ENCODE measurements around the gene KAT6B. TPM values are rescaled to one million over a fixed set of nuclear protein-coding genes. Genes with fewer than 3 reads are reported as not detected.

Gene KAT6B
- total RNA-seq, 2 donors from 2014 or later: 25.3 to 39.1 TPM

- TF ChIP-seq, protein P1, sequence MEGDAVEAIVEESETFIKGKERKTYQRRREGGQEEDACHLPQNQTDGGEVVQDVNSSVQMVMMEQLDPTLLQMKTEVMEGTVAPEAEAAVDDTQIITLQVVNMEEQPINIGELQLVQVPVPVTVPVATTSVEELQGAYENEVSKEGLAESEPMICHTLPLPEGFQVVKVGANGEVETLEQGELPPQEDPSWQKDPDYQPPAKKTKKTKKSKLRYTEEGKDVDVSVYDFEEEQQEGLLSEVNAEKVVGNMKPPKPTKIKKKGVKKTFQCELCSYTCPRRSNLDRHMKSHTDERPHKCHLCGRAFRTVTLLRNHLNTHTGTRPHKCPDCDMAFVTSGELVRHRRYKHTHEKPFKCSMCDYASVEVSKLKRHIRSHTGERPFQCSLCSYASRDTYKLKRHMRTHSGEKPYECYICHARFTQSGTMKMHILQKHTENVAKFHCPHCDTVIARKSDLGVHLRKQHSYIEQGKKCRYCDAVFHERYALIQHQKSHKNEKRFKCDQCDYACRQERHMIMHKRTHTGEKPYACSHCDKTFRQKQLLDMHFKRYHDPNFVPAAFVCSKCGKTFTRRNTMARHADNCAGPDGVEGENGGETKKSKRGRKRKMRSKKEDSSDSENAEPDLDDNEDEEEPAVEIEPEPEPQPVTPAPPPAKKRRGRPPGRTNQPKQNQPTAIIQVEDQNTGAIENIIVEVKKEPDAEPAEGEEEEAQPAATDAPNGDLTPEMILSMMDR (conservative IDR thresholded peaks at IDR 0.05): no peak
- Histone ChIP-seq H3K27ac (ENCODE audit: low read depth, low read length) (no peak overlapping the region), H3K9ac (ENCODE audit: extremely low read depth, low read length, poor library complexity, severe bottlenecking) (no peak overlapping the region), H3K27me3 (ENCODE audit: control insufficient read depth, insufficient read depth, low read length, poor library complexity, severe bottlenecking) (no peaks in the 10 kb centered on the region), H3K9me3 (ENCODE audit: control insufficient read depth, low read length) (no peaks in the 10 kb centered on the region), H3K4me3 (ENCODE audit: low read length) (no peak overlapping the region), H3K36me3 (ENCODE audit: control insufficient read depth, insufficient read depth, low read length) (no peaks in the 10 kb centered on the region), H3K4me1 (ENCODE audit: control insufficient read depth, insufficient read depth, low read length) (no peaks in the 10 kb centered on the region)
- DNase-seq: no peak
- Mint-ChIP-seq H3K27ac (no peak overlapping the region), H3K4me1 (no peaks in the 10 kb centered on the region), H3K4me3 (no peak overlapping the region), H3K27me3 (ENCODE audit: insufficient read depth) (peaks cover 17% of the 10 kb centered on the region), H3K9me3 (peaks cover 5% of the 10 kb centered on the region), H3K36me3 (ENCODE audit: low read depth) (no peaks in the 10 kb centered on the region)
- 96% methylated on average over 2 of the region's 2 CpGs; no CpG with 5 or more reads in 1 of the 2 experiments for WGBS, 2 experiments (ENCODE audit: insufficient coverage in 1 of 2, insufficient read length in 1 of 2)
These were observed 16.3 kb upstream of the KAT6B start for GRCh38 chr10:74810087-74810486.

DNA sequence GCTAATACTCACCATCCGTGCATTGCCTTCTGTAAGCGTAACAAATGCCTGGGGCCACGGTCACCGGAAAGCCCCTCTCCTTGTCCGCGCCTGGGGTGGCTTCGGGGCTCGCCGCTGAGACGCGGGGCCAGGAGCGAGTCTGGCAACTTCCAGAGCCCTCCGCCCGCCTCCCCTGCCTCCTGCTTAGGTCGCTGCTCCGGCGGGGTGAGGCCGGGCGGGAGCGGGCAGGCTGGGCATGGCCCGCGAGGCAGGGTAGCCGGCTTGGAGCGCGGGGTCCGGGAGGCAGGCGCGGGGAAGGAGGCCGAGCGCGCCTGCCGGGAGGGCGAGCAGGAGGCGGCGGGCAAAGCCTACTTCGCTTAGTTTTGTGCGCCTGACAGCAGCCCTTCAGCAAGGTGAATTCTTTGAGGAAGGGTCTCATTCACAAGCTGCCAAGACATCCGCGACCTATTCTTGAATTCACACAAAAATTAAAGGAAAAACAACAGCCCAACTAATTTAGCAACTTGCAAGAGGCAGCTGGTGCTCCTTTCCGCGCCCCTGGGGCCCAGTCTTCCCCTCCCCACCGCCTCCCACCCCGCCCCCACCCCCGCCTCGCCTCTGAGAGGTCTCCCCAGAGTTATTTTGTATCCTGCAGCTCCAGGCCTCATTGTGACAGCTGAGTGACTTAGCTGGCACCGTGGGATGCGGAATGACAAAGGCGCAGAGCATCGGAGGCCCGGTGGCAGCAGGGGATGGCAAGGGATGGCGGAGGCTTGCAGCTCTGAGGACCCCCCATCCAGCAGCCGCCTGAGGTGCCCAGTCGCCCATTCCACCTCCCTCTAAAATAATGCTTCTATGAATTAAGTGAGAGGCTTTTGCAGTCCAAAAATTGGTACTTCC is 12.8 kb upstream of the KAT6B start:
- Histone ChIP-seq H3K9me3 (ENCODE audit: control insufficient read depth, low read length) (peaks cover 11% of the 10 kb centered on the region), H3K27me3 (ENCODE audit: control insufficient read depth, insufficient read depth, low read length, poor library complexity, severe bottlenecking) (no peaks in the 10 kb centered on the region), H3K4me1 (ENCODE audit: control insufficient read depth, insufficient read depth, low read length) (no peaks in the 10 kb centered on the region), H3K36me3 (ENCODE audit: control insufficient read depth, insufficient read depth, low read length) (no peaks in the 10 kb centered on the region), H3K27ac (ENCODE audit: low read depth, low read length) (no peak overlapping the region), H3K4me3 (ENCODE audit: low read length) (no peak overlapping the region), H3K9ac (ENCODE audit: extremely low read depth, low read length, poor library complexity, severe bottlenecking) (no peak overlapping the region)
- H3K9me3 Mint-ChIP-seq: peaks cover 20% of the 10 kb centered on the region
- no peaks in the 10 kb centered on the region for H3K36me3 Mint-ChIP-seq (ENCODE audit: low read depth)
- H3K4me1 Mint-ChIP-seq: no peaks in the 10 kb centered on the region
- no peak overlapping the region for H3K27ac Mint-ChIP-seq
- TF ChIP-seq, protein P1 (conservative IDR thresholded peaks at IDR 0.05): no peak
- peaks cover 17% of the 10 kb centered on the region for H3K27me3 Mint-ChIP-seq (ENCODE audit: insufficient read depth)
- H3K4me3 Mint-ChIP-seq: peak overlapping the region; percentile 23
- WGBS, 2 experiments (ENCODE audit: insufficient coverage in 1 of 2, insufficient read length in 1 of 2): 73 to 82% methylated on average over 25 to 51 of the region's 53 CpGs
- peak; percentile 83 for DNase-seq

GRCh38 chr10:74814797-74815196 is 11.6 kb upstream of the KAT6B start:
- Histone ChIP-seq H3K4me3 (ENCODE audit: low read length) (no peak overlapping the region), H3K36me3 (ENCODE audit: control insufficient read depth, insufficient read depth, low read length) (no peaks in the 10 kb centered on the region), H3K4me1 (ENCODE audit: control insufficient read depth, insufficient read depth, low read length) (no peaks in the 10 kb centered on the region), H3K27ac (ENCODE audit: low read depth, low read length) (no peak overlapping the region), H3K27me3 (ENCODE audit: control insufficient read depth, insufficient read depth, low read length, poor library complexity, severe bottlenecking) (no peaks in the 10 kb centered on the region), H3K9ac (ENCODE audit: extremely low read depth, low read length, poor library complexity, severe bottlenecking) (no peak overlapping the region), H3K9me3 (ENCODE audit: control insufficient read depth, low read length) (peaks cover 11% of the 10 kb centered on the region)
- no peaks in the 10 kb centered on the region for H3K36me3 Mint-ChIP-seq (ENCODE audit: low read depth)
- TF ChIP-seq, protein P1 (conservative IDR thresholded peaks at IDR 0.05): no peak
- peaks cover 18% of the 10 kb centered on the region for H3K9me3 Mint-ChIP-seq
- no peak for DNase-seq
- H3K4me3 Mint-ChIP-seq: no peak overlapping the region
- peaks cover 17% of the 10 kb centered on the region for H3K27me3 Mint-ChIP-seq (ENCODE audit: insufficient read depth)
- no peaks in the 10 kb centered on the region for H3K4me1 Mint-ChIP-seq
- no peak overlapping the region for H3K27ac Mint-ChIP-seq

Data from endodermal cell (in vitro differentiated cells).